ENCODE measurements around the gene IFT57.

Gene IFT57

GRCh38 chr3:108250626-108251025 lies 28.4 kb upstream of the IFT57 start:
- TF ChIP-seq CTCF (IDR thresholded peaks at IDR 0.05; ENCODE audit: insufficient read depth, missing control alignments): no peak
- no peak for FAIRE-seq
- no peak for DNase-seq (ENCODE audit: insufficient read length, low spot score)

GRCh38 chr3:108243243-108243642 lies 21.0 kb upstream of the IFT57 start:
- TF ChIP-seq CTCF (IDR thresholded peaks at IDR 0.05; ENCODE audit: insufficient read depth, missing control alignments): no peak
- no peak for FAIRE-seq
- DNase-seq (ENCODE audit: insufficient read length, low spot score): no peak

- DNase-seq (ENCODE audit: insufficient read length, low spot score) (no peak), FAIRE-seq (no peak)
- no peak for TF ChIP-seq CTCF (IDR thresholded peaks at IDR 0.05; ENCODE audit: insufficient read depth, missing control alignments)
These were observed 20.6 kb upstream of the IFT57 start for GRCh38 chr3:108242776-108243175.

GRCh38 chr3:108241721-108242120 lies 19.5 kb upstream of the IFT57 start:
- no peak for TF ChIP-seq CTCF (IDR thresholded peaks at IDR 0.05; ENCODE audit: insufficient read depth, missing control alignments)
- FAIRE-seq (no peak), DNase-seq (ENCODE audit: insufficient read length, low spot score) (no peak)

GRCh38 chr3:108241146-108241545 lies 18.9 kb upstream of the IFT57 start:
- FAIRE-seq (no peak), DNase-seq (ENCODE audit: insufficient read length, low spot score) (no peak)
- no peak for TF ChIP-seq CTCF (IDR thresholded peaks at IDR 0.05; ENCODE audit: insufficient read depth, missing control alignments)

- no peak for TF ChIP-seq CTCF (IDR thresholded peaks at IDR 0.05; ENCODE audit: insufficient read depth, missing control alignments)
- no peak for DNase-seq (ENCODE audit: insufficient read length, low spot score)
- no peak for FAIRE-seq
These were observed 16.9 kb upstream of the IFT57 start for GRCh38 chr3:108239082-108239481.

- DNase-seq (ENCODE audit: insufficient read length, low spot score): no peak
- FAIRE-seq: no peak
- no peak for TF ChIP-seq CTCF (IDR thresholded peaks at IDR 0.05; ENCODE audit: insufficient read depth, missing control alignments)
These were observed 13.1 kb upstream of the IFT57 start for GRCh38 chr3:108235290-108235689.

Data from D721Med (cell line).